ENCODE results near the gene TESK2. TPM values are rescaled to one million over a fixed set of nuclear protein-coding genes. Genes with fewer than 3 reads are reported as not detected.

Gene TESK2
- total and polyA plus RNA-seq, 2 of the 13 experiments (the other 11 are each of a cell fraction or from before 2014, with no cell fraction given): 5.5 to 9.6 TPM

GRCh38 chr1:45327644-45328515, 163.1 kb downstream of the TESK2 start:
- in situ Hi-C loops (cut with HindIII; ENCODE audit: extremely low pct_ligation_motif_present, low pct_unique_long_range_greater_than_20kb): no loop called here
- DNase-seq (ENCODE audit: low spot score) (no peak), ATAC-seq (peak; percentile 18; the same call in 2 of the 3 replicates), FAIRE-seq (no peak)
- Histone ChIP-seq H2AFZ (ENCODE audit: low read length) (no peak overlapping the region), H3K36me3 (replicated peaks in 1 of 2; ENCODE audit: control insufficient read depth in 1 of 2, insufficient read depth in 2 of 2, low read length in 2 of 2) (peaks cover 2 to 26% of the 10 kb centered on the region in 2 experiments; a peak in 4 of 5 replicates), H3K4me3 (replicated peaks in 1 of 3; ENCODE audit: insufficient read depth in 1 of 3, low read depth in 2 of 3, low read length in 3 of 3) (no peak overlapping the region), H4K20me1 (ENCODE audit: insufficient read depth, low read length) (no peaks in the 10 kb centered on the region), H3K9me3 (ENCODE audit: low read length) (no peaks in the 10 kb centered on the region), H3K27me3 (ENCODE audit: control insufficient read depth in 1 of 2, insufficient read depth in 2 of 2, low read length in 2 of 2) (no peaks in the 10 kb centered on the region), H3K4me1 (ENCODE audit: insufficient read depth, low read length) (no peaks in the 10 kb centered on the region; the same call in 1 of the 2 replicates), H3K4me2 (ENCODE audit: low read depth, low read length) (no peak overlapping the region), H3K79me2 (ENCODE audit: insufficient read depth, low read length) (no peaks in the 10 kb centered on the region), H3K27ac (ENCODE audit: extremely low read length, insufficient read depth, low read length) (no peak overlapping the region), H3K9ac (ENCODE audit: insufficient read depth, low read depth, low read length) (no peak overlapping the region)
- no peak for TF ChIP-seq GFI1 (CRISPR knock-in tag; IDR thresholded peaks at IDR 0.05; ENCODE audit: borderline replicate concordance)
- peak; percentile 47 for TF ChIP-seq STAG1 (CRISPR knock-in tag; IDR thresholded peaks at IDR 0.05)
- peak; percentile 42 for TF ChIP-seq CTCF (CRISPR knock-in tag; IDR thresholded peaks at IDR 0.05)
- TF ChIP-seq AGO2 (optimal IDR thresholded peaks at IDR 0.05; ENCODE audit: low read depth, low read length): peak; percentile 67
- 0 out of 2 replicates have a peak, but pooled peaks have one; percentile 16 for TF ChIP-seq RBFOX2 (IDR thresholded peaks at IDR 0.05; ENCODE audit: low read depth, low read length)
- ChIA-PET CTCF (ENCODE audit: low intra/inter-chr PET ratio, low total read pairs) (no interaction called here), POLR2A (interaction anchor here (2.4 kb wide), 1 partner anchor 12 kb away, joined by 13 read pairs; the partner anchor contains the start of genes MUTYH and TOE1)
- WGBS (ENCODE audit: low lambda C conversion rate): 89% methylated on average over 10 of the region's 19 CpGs
- no TSS peak for BruUV-seq (replicated peaks)
- intact Hi-C loops (cut with micrococcal nuclease; ENCODE audit: unreplicated experiment): no loop called here
